ENCODE measurements around the gene TBC1D10A.

TBC1D10A gene

GRCh38 chr22:30285176-30285845 lies 41.4 kb downstream of the TBC1D10A start:
- DNase-seq = no peak

- no peak for DNase-seq
These were observed 42.1 kb downstream of the TBC1D10A start for GRCh38 chr22:30284666-30285065.

DNA sequence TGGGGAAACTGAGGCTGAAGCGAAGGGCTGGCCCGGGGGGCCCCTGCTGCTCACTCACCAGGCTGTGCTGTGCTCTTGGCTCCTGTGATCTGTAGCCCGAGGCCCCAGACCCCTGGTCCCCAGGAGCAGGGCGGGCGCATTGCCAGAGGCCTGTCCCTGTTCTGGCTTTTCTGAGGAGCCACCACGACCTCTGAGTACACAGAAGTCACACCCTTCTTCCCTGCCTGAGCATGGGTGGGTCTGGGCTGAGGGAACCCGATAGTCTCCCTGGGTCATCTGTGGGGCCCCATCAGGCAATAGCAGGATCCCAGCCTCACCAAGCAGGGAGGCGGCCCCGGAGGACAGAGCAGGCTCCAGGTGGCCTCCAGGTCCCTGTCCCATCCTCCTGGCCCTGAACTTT lies 42.6 kb downstream of the TBC1D10A start:
- DNase-seq = no peak

DNA sequence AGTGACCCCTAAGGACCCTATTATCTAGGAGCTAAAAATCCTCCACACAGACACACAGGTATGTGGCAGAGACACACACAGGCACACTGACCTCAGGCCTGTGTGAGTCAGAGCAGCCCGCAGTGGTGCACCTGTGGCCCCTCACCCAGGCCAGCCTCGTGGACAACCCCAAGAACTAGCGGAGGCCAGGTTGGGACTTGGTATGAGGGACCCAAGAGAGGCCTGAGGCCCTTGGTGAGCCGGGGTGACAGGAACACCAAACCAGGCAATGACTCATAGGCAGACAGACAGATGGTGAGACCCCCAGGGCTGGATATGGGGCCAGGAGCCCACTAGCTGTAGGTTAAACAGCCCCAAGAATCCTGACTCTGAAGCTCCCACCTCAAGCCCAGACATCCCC lies 43.4 kb downstream of the TBC1D10A start:
- DNase-seq = no peak

DNA sequence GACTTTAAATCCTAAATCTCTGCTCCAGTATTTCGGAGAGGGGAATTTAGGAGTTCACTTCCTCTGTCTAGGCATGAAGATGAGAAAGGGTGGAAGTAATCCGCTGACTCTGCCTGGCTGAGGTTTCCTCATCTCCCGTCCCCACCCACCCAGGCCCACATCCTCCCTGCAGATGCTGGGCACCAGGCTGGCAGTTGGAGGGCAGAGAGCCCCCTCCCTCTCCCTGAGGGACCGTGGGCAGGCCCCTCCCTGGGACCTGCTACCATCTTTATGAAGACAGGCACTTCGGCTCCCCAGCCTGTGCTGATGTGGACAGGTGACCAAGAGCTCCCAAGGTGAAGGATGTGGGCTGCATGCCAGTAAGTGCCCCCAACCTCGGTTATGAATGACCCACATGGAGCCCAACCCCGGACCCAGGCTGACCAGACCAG lies 44.1 kb downstream of the TBC1D10A start:
- no peak for DNase-seq

DNA sequence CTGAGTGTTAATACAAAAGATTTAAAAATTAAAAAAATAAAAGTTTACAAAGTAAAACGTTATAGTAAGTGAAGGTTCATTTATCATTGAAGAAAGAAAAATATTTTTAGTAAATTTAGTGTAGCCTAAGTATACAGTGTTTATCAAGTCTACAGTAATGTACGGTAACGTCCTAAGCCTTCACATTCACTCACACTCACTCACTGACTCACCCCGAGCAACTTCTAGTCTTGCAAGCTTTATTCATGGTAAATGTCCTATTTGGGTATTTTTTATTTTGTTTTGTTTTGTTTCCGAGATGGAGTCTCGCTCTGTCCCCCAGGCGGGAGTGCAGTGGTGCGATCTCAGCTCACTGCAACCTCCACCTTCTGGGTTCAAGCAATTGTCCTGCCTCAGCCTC lies 46.2 kb downstream of the TBC1D10A start:
- no peak for DNase-seq

GRCh38 chr22:30279932-30280331 lies 46.8 kb downstream of the TBC1D10A start:
- DNase-seq = no peak

- no peak for DNase-seq
These were observed 47.5 kb downstream of the TBC1D10A start for GRCh38 chr22:30279046-30279788.

DNA sequence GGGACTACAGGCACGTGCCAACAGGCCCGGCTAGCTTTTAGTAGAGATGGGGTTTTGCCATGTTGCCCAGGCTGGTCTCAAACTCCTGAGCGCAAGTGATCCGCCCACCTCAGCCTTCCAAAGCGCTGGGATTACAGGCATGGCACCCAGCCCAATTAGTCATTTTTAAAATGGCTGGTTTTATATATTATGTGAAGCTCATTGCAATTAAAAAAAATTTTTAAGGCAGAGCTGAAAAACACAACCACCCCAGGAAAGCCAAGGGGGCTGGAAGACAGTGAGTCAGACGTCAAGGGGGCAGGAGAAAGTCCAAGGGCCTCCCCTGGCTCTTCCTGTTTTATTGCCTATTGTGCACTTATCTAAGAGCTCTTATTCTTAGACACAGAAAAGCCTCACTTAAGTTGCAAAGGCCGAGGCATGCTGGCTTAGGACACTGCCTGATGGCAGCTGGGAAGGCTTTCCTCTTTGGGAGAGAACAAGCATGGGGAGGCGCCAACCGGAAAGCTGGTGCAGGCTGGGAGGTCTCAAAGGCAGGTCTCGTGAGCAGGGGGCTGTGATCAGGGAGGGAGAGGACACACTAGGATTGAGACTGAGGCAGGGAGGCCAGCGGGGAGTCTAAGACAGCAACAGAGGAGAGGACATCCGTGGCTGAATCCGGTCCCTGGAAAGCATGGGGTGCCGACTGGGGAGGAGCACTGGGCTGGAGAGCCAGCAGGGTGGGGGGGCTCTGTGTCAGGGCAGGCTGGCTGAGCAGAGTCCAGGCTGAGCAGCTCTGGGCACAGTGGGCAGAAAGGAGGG lies 49.0 kb downstream of the TBC1D10A start:
- DNase-seq = peak; percentile 76

GRCh38 chr22:30276039-30276438 lies 50.7 kb downstream of the TBC1D10A start:
- no peak for DNase-seq

- no peak for DNase-seq
These were observed 51.1 kb downstream of the TBC1D10A start for GRCh38 chr22:30275625-30276024.

- DNase-seq = no peak
These were observed 52.3 kb downstream of the TBC1D10A start for GRCh38 chr22:30274437-30274812.

GRCh38 chr22:30273711-30274436 lies 52.9 kb downstream of the TBC1D10A start:
- no peak for DNase-seq

GRCh38 chr22:30272781-30273601 lies 53.8 kb downstream of the TBC1D10A start:
- DNase-seq = no peak

DNA sequence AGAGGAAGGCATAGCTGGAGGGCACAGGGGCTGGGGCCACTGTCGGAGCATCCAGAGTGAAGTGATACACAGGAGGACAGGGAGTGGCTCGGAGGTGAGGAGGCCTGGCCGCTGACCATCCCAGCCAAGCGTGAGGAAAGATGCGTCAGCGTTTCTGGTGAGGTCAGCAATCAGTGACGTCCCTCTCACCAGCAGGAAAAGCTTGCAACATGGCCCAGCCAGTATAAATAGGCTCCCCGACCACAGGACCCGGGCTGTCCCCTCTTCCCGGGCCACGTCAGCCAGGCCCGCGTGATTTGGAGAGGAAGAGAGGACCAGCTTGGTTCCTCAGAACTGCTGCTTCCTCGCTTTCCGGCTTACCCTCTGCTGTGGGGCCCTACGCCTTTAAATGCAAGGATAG lies 55.9 kb downstream of the TBC1D10A start:
- peak; percentile 24 for DNase-seq

DNA sequence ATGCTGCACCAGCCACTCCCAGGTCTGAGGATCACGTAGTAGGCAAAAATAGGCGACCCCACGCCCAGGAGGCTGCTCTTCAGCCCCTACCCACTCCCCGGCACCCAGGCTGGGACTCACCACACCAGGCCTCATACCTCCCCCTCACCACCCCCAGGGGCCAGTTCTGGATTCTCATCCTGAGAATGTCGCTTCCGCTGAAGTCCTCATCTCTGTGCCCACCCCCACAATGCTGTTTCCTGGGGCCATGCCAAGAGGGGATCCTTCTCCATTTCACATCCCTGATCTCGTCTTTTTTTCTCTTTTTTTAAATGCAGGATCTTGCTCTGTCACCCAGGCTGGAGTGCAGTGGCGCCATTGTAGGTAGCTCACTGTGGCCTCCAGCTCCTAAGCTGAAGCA lies 58.4 kb downstream of the TBC1D10A start:
- DNase-seq = no peak

- DNase-seq = no peak
These were observed 59.1 kb downstream of the TBC1D10A start for GRCh38 chr22:30267382-30268302.

DNA sequence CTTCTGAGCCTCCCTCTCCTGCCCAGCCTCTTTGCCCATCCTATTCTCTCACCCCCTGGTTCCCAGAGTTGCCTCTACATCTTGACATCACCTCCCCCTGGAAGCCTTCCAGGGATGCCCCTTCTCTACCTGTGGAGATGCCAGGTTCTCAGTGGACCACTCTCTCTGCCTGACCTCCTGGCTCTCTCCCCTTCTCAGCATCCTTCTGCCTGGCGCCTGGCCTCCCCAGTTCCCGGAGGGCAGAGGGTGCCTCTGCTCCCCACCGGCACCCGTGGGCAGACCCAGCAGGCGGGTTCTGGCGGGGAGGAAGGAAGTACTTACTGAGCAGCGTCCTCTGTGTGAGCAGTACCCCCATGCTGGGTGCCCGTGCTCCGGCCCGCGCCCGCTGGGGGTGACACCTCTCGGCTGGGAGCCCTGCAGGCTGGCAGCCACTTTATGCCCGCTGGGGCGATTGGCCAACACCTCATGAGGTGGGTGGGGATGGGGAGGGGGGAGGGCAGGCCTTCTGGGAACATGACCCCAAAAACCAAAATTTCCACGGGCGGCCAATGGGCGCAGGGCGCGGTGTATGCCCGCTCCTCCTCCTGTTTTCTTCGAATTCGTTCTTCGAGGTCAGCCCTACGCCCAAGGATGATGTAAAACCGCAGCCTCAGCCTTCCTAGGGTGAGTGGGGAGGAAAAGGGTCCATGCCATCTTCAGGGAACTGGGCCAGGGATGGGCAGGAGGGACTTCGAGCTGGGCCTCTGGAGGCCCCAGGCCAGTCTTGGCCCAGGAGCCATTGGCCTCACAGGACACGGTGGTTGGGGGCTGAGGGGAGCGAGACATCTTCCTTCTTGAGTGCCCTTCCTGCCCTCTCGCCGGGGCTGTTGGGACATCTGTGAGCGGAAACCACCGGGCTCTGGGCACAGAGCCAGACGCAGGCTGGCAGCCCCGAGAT lies 60.0 kb downstream of the TBC1D10A start, which contains the start of gene OSM:
Gene OSM, minus strand, starts transcription at position 407 of the 937 bp plus-strand sequence. Its CDS starts 52 bp downstream, at position 355.
- DNase-seq = no peak

DNA sequence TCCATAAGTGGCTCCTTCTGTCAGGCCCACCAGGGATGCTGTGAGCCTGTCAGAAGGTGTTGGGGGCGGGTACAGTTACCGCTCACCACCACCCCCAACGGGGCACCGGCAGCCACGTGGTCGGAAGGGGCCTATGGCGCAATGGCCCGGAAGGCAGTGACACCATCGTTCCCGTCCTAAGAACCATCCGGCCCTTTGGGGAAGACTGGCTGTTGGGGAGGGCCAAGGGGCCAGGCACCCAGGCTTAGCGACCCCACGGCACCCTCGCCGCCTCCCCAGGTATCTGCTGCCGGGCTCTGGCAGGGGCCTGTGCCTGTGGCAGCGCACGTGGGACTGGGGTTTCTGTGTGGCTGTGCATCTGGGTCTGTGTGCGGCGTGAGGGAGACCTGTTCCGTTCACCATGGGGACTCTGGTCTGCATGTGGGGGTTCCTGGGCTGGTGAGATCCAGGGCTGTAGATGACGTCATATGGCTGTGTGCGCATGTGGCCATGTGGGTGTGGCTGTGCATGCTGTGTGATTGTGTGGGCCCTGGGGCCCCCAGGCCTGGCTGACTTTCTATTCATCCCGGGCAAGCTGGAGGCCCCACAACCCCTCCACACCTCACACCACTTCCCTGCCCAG lies 60.8 kb downstream of the TBC1D10A start:
- no peak for DNase-seq

Data from fibroblast of skin of right biceps (primary cell).